Posterior vena cava (tissue), 2 donors: ENCODE results near the gene ZBTB49. TPM values are rescaled to one million over a fixed set of nuclear protein-coding genes. Genes with fewer than 3 reads are reported as not detected.

Source experiments
- DNase-seq: peaks from one replicate; pipeline ENCODE4 v3.0.0-alpha.2; 2020; ENCODE audit warnings: low spot score
- intact Hi-C, 2 donors: fragments of 100-400 bp; cut with DNase I; formaldehyde crosslinking; loops; one replicate each; pipeline versions ENCODE4 v1.14.1 to v1.14.2; 2022 to 2023
- total RNA-seq, 2 donors: library from RNA; stranded (reverse); fragmentation: NEBNext Ultra II Directional; extraction: Animal tissue kit (Norgen Biotek cat#: 25700); gene quantifications; one replicate each; pipeline ENCODE4 v1.2.1, GENCODE V29; 2021
- donor health status: DM: yes; HTN: yes; CAD: no.
- donor health status: DM: yes; HTN: yes; CAD: no.

The ZBTB49 gene
- total RNA-seq, 2 donors from 2014 or later = 4.8 to 8.7 TPM

GRCh38 chr4:4271912-4272311, 18.1 kb upstream of the ZBTB49 start:
- intact Hi-C loops = no loop called here
- no peak for DNase-seq

DNA sequence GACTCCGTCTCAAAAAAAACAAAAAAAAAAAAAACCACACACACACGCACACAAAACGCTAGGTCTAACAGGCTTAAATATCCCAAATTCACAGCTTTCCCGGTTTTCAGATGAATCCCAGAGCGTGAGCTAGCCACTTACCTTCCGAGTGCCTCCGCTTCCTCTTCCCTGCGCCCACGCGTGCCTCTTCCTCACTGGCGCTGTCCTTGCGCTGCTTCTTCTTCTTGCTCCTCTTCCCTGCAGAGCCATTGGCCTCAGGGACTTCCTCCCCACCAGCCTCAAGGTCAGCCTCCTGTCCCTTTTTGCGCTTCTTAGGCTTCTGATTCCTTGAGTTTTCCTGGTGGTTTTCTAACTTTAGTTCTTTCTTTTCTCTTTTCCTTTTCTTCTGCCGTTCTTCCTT, 15.8 kb upstream of the ZBTB49 start:
- intact Hi-C loops = no loop called here
- no peak for DNase-seq

- no peak for DNase-seq
- intact Hi-C loops = no loop called here
Observed at GRCh38 chr4:4277531-4277930, 12.5 kb upstream of the ZBTB49 start.

DNA sequence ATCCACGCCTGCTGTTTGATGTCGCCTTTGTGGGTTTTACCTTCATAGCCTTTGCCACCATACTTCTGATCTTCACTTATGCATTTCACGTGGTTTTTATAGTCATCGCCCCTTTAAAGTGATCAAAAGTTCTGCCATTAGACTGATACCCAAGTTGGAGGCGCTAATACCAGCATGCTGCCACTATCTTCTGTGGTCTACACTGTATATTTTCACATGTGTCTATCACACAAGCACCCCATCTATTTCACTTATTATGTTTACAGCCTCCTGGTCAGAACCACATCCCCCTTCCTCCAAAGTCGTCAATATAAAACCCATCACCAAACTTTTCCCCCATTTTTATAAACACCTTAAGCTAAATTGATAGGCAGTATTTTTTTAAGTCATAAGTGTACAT, 8.3 kb upstream of the ZBTB49 start:
- no peak for DNase-seq
- intact Hi-C loops = no loop called here

DNA sequence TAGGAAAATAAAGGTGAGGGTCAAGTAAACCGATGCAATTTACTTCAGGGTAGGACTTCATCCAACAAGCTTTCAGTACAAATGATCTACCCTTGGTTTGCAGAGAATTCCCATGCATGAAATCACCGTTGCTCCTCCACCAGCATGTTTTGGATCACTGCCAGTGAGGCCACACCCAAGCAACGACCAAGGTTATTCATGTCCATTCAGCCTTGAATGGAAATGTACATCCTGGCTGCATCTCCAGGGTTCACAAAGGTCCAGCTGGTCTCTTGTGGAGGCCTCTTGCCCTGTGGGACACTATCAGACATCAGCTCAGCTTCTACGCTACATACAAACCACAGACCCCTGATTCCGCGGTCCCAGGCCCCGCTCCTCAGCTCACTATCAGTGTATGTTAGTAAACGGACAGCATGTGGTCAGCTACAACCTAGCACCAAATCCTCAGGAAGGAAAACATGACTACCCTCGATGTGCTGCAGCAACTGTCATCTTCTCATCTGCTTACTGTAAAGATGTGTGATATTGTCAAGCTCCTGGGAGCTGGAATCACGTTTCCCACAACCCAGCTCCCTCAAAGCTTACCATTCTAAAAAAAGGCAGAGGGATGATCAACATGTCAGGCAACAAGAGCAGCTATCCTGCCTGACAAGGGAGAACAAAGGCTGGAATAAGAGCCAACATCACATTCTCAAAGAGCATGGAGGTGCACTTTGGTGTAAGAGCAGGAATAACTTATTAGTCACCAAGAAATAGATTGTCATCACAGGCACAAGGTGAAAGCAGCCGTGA, 5.0 kb upstream of the ZBTB49 start:
- intact Hi-C loops = no loop called here
- no peak for DNase-seq

- intact Hi-C loops = no loop called here
- DNase-seq = no peak
Observed at GRCh38 chr4:4288098-4288497, 2.0 kb upstream of the ZBTB49 start.

GRCh38 chr4:4289055-4289454, 996 bp upstream of the ZBTB49 start:
- no peak for DNase-seq
- intact Hi-C loops = no loop called here

- DNase-seq = no peak
- intact Hi-C loops = no loop called here
Observed at GRCh38 chr4:4289597-4289940, 482 bp upstream of the ZBTB49 start.

- intact Hi-C loops = no loop called here
- DNase-seq = no peak
Observed at GRCh38 chr4:4293279-4293678, 3.2 kb downstream of the ZBTB49 start.

GRCh38 chr4:4296283-4296846, 6.3 kb downstream of the ZBTB49 start:
- no peak for DNase-seq

DNA sequence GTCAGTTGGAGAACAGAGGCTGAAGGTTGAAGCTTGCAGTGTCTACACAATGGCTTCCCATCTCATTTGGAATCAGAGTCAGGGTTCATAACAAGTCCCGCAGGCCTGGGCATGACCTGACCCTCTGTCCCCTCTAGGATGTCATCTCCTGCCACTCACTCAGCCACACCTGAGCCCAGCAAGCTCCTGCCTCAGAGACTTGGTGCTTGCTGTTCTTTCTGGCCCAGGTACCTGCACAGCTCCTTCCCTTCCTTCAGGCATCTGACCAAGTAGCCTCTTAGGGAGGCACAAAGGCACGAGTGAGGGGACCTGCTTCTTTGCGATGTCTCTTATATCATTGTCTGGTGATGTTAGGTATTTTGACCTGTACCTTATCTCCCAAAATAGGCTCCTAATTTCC, 9.0 kb downstream of the ZBTB49 start:
- intact Hi-C loops = no loop called here
- no peak for DNase-seq

More at GRCh38 chr4:4296283-4296846, 6.3 kb downstream of the ZBTB49 start:
- intact Hi-C loops = no loop called here

- intact Hi-C loops = no loop called here
- no peak for DNase-seq
Observed at GRCh38 chr4:4302001-4302400, 11.9 kb downstream of the ZBTB49 start.

DNA sequence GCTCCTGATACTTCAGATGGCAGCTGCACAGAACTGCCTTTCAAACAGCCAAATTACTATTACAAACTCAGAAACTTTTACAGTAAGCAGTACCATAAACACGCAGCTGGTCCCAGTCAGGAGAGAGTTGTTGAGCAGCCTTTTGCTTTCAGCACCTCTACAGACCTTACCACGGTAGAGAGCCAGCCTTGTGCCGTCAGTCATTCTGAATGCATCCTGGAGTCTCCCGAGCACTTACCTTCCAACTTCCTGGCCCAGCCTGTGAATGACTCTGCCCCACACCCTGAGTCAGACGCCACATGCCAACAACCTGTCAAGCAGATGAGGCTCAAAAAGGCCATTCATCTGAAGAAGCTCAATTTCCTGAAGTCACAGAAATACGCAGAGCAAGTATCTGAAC, 12.4 kb downstream of the ZBTB49 start:
- DNase-seq = no peak
- intact Hi-C loops = no loop called here

DNA sequence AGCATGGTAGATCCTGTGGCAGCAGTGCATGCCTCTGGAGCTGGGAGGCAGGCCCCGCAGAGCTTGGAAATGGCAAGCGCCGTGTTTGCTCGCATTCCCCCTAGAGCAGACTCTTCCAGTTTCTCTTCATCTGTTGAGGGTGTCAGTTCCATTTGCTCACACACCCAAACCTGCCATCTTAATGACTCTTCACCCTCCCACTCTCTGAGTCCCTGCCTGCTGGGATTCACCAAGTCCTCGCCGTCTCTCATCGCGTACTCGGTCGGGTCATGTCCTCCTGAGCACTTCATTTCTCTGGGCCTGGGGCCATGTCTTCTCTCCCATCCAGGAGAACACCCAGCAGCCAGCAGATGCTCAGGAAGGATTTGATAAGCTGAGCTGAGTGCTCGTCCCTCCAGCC, 16.9 kb downstream of the ZBTB49 start:
- no peak for DNase-seq

DNA sequence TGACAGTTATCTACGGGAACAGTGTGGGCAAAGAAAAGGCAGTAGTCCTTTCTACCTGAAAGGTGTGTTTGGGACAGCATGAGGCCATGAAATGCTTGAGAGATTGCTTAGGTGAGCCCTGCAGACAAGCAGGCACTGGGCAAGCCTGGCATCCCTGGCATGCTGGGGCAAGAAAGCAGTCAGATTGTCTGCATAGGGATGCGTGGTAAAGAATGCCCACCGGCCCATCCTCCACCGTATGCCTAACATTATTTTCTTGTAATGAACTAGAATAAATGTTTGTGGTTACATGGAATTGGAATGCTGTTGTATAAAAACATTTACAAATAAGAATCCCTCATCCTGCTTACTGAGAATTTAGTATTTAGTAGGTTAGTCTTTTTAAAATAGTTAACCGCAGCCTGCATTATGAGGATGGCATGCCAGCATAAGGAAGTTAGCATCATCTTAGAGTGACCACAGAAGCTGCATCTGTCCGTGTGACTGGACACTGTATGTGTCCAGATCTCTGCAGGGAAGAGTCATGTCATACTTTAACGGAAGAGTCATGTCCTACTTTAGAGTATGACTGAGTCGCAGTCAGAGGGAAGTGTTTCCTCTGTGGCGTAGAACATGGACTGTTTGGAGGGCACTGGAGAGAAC, 18.9 kb downstream of the ZBTB49 start:
- no peak for DNase-seq
- intact Hi-C loops = no loop called here

More for the DNA sequence above, 16.9 kb downstream of the ZBTB49 start:
- intact Hi-C loops = no loop called here

- no peak for DNase-seq
- intact Hi-C loops = no loop called here
Observed at GRCh38 chr4:4311193-4311592, 21.1 kb downstream of the ZBTB49 start.

DNA sequence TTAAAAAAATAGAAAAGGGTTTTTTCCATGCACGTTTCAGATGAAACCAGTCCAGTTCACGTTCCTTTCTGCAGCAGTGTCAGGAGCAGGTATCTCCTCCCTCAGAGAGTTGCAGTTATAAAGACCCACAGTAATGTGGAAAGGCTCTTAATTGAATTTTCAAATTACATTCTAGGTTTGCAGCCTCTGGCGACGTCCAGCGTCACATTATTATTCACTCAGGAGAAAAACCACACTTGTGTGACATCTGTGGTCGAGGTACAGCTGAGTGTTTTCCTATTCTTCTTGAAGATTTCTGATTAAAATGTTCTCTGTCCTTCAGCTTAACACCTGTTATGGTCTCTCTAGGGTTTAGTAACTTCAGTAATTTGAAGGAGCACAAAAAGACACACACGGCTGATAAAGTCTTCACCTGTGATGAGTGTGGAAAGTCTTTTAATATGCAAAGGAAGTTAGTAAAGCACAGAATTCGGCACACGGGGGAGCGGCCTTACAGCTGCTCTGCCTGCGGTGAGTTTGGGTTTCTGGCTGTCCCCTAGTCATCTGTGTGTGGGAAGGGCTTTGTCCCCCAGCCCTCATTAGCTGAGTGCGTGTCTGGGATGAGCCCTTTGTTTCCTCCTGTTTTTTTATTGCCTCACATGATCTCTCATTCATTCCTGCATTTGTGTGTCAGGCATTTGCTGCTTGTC, 25.6 kb downstream of the ZBTB49 start:
- intact Hi-C loops = no loop called here
- no peak for DNase-seq

GRCh38 chr4:4316150-4316495, 26.1 kb downstream of the ZBTB49 start:
- no peak for DNase-seq
- intact Hi-C loops = no loop called here

GRCh38 chr4:4317496-4318232, 27.6 kb downstream of the ZBTB49 start:
- intact Hi-C loops = no loop called here
- no peak for DNase-seq

DNA sequence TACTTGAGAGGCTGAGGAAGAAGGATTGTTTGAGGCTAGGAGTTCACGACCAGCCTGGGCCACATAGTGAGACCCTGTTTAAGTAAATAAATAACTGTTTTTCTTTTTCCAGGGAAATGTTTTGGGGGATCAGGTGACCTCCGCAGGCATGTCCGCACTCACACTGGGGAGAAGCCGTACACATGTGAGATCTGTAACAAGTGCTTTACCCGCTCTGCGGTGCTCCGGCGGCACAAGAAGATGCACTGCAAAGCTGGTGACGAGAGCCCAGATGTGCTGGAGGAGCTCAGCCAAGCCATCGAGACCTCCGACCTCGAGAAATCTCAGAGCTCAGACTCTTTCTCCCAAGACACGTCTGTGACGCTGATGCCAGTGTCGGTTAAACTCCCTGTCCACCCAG, 30.5 kb downstream of the ZBTB49 start:
- intact Hi-C loops = no loop called here
- peak; percentile 56 for DNase-seq
